A549 (cell line): ENCODE results near the gene CX3CL1. TPM values are rescaled to one million over a fixed set of nuclear protein-coding genes. Genes with fewer than 3 reads are reported as not detected.

ENCODE experiments used
- ATAC-seq, 2 experiments: fragments of 200-7000 bp in 1 of 2; fragments of >200 bp in 1 of 2; cut with Nextera tagmentation in 1 of 2; cut with Tn5 transposase in 1 of 2; 3 replicates each; pipeline versions ENCODE4 v1.8.0 to v1.9.1; 2018 to 2020; ENCODE audit warnings: mild to moderate bottlenecking in 1 of 2, moderate library complexity in 1 of 2
- CTCF ChIA-PET: fragments of 300-600 bp; sonication (Branson Sonifier 250); formaldehyde crosslinking; extraction: SDS; loops from one replicate; lab custom pipeline; 2021; ENCODE audit warnings: antibody characterized with exemption, inconsistent platforms; lab: Yijun Ruan, JAX
- POLR2A ChIA-PET: fragments of 350-600 bp; formaldehyde crosslinking; extraction: SDS; loops from one replicate; lab custom pipeline; 2021; ENCODE audit warnings: antibody characterized with exemption, inconsistent platforms; lab: Yijun Ruan, JAX
- DNase-seq, 2 experiments: peaks; one replicate each; pipeline versions ENCODE4 v3.0.0 to v3.0.0-alpha.2; 2011 to 2016; ENCODE audit warnings: low read depth in 1 of 2, low spot score in 1 of 2
- FAIRE-seq: peaks from 2 replicates; lab custom pipeline; 2011; peaks lifted over from hg19 to GRCh38; lab: Jason Lieb, UNC
- H3K27ac ChIP-seq, 2 experiments: fragments of >200 bp; sonication (Bioruptor Twin); formaldehyde crosslinking; 3 replicates each; pipeline ENCODE4 v1.5.1; 2016 to 2017
- H3K4me1 ChIP-seq: fragments of >200 bp; sonication (Bioruptor Twin); formaldehyde crosslinking; 3 replicates; pipeline ENCODE4 v1.6.1; 2016
- H3K4me2 ChIP-seq: fragments of >200 bp; sonication (Bioruptor Twin); formaldehyde crosslinking; 3 replicates; pipeline ENCODE4 v1.6.1; 2016
- H3K4me3 ChIP-seq: fragments of >200 bp; sonication (Bioruptor Twin); formaldehyde crosslinking; 3 replicates; pipeline ENCODE4 v1.5.1; 2016
- H3K9me3 ChIP-seq: fragments of >200 bp; sonication (Bioruptor Twin); formaldehyde crosslinking; 3 replicates; pipeline ENCODE4 v1.6.1; 2016
- CBX8 ChIP-seq: fragments of 200-600 bp; sonication (generic); IDR thresholded peaks from 2 replicates; pipeline ENCODE4 v1.6.1; 2016
- CEBPB ChIP-seq, 2 experiments: fragments of >200 bp in 1 of 2; sonication (Bioruptor Twin) in 1 of 2; formaldehyde crosslinking in 1 of 2; IDR thresholded peaks; 2 replicates each; pipeline ENCODE4 v1.6.1; 2012 to 2016
- CHD4 ChIP-seq: fragments of 200-600 bp; sonication (generic); IDR thresholded peaks from 2 replicates; pipeline ENCODE4 v1.6.1; 2016; ENCODE audit warnings: antibody characterized with exemption, mild to moderate bottlenecking, borderline replicate concordance
- ELK1 ChIP-seq: fragments of 150-350 bp; IDR thresholded peaks from 2 replicates; pipeline ENCODE4 v1.6.1; 2014; ENCODE audit warnings: low read depth, mild to moderate bottlenecking, low read length
- FOSB ChIP-seq: fragments of 250-450 bp; sonication (Bioruptor Pico); IDR thresholded peaks from 2 replicates; pipeline ENCODE4 v1.5.0; 2020; ENCODE audit warnings: mild to moderate bottlenecking, moderate library complexity
- FOXS1 ChIP-seq: fragments of 250-450 bp; sonication (Bioruptor Pico); IDR thresholded peaks from 2 replicates; pipeline ENCODE4 v1.5.0; 2020; ENCODE audit warnings: mild to moderate bottlenecking, moderate library complexity
- HES2 ChIP-seq: fragments of >200 bp; sonication (Bioruptor Twin); formaldehyde crosslinking; IDR thresholded peaks from 2 replicates; pipeline ENCODE4 v1.6.1; 2016
- HEYL ChIP-seq: fragments of 250-450 bp; sonication (Bioruptor Pico); IDR thresholded peaks from 2 replicates; pipeline ENCODE4 v1.8.0; 2021; ENCODE audit warnings: mild to moderate bottlenecking, moderate library complexity
- JUNB ChIP-seq: fragments of >200 bp; sonication (Bioruptor Twin); formaldehyde crosslinking; IDR thresholded peaks from 2 replicates; pipeline ENCODE4 v1.6.1; 2016
- KDM1A ChIP-seq: fragments of 200-600 bp; sonication (generic); IDR thresholded peaks from 2 replicates; pipeline ENCODE4 v1.6.1; 2016; ENCODE audit warnings: low read depth, mild to moderate bottlenecking
- MAX ChIP-seq: IDR thresholded peaks from 2 replicates; pipeline ENCODE4 v1.6.1; 2012
- MAZ ChIP-seq: fragments of 150-350 bp; IDR thresholded peaks from 2 replicates; pipeline ENCODE4 v1.6.1; 2014; ENCODE audit warnings: antibody characterized with exemption, low read depth, low read length, borderline replicate concordance
- NFE2L2 ChIP-seq: fragments of 150-350 bp; conservative IDR thresholded peaks from 2 replicates; pipeline ENCODE4 v1.6.1; 2014; ENCODE audit warnings: low read length
- NPAS2 ChIP-seq: fragments of 250-450 bp; sonication (Bioruptor Pico); IDR thresholded peaks from 2 replicates; pipeline ENCODE4 v1.8.0; 2022; ENCODE audit warnings: mild to moderate bottlenecking, moderate library complexity, borderline replicate concordance
- REST ChIP-seq: fragments of 200-600 bp; sonication (generic); IDR thresholded peaks from 2 replicates; pipeline ENCODE4 v1.6.1; 2016; ENCODE audit warnings: antibody characterized with exemption, mild to moderate bottlenecking, moderate library complexity
- RFX5 ChIP-seq: fragments of 450-650 bp; IDR thresholded peaks from 2 replicates; pipeline ENCODE4 v1.7.1; 2014; ENCODE audit warnings: antibody characterized with exemption, mild to moderate bottlenecking, moderate library complexity
- SMC3 ChIP-seq: fragments of >200 bp; sonication (Bioruptor Twin); formaldehyde crosslinking; IDR thresholded peaks from 3 replicates; pipeline ENCODE4 v1.6.1; 2018; ENCODE audit warnings: inconsistent platforms
- WGBS: methylation state at CpG from one replicate; pipeline ENCODE4 v1.1.6; 2017; ENCODE audit errors: missing lambda C conversion rate; 5-methylcytosine and 5-hydroxymethylcytosine counted together
- polyA plus RNA-seq, 4 experiments: library from polyadenylated mRNA; depleted of rRNA in 3 of 4; stranded (reverse); fragments of >200 nt; fragmentation: RNase III in 1 of 4; extraction: RNeasy Plus Mini Kit Qiagen cat#74134 plus additional on column Dnase treatment in 1 of 4; gene quantifications; 2 replicates in 3 of 4; 3 replicates in 1 of 4; pipeline ENCODE4 v1.2.3, GENCODE V29; 2011 to 2017

Gene CX3CL1
- polyA plus RNA-seq, 2 of the 4 experiments (the other 2 are of a cell fraction), result 0.08 to 0.10 TPM

- H3K4me3 ChIP-seq, result no peak overlapping the region
- DNase-seq (no peak), ATAC-seq (no peak), FAIRE-seq (no peak)
- no peak overlapping the region for H3K27ac ChIP-seq
- 74% methylated on average over 2 of the region's 2 CpGs for WGBS
- H3K4me1 ChIP-seq, result no peaks in the 10 kb centered on the region
- H3K9me3 ChIP-seq, result no peaks in the 10 kb centered on the region
- ChIA-PET CTCF (interaction anchor here (1.1 to 3.8 kb wide), 3 partner anchors 11 to 314 kb away, joined by 3 to 47 read pairs (median 4); partner anchors contain the start of gene CPNE2), POLR2A (no interaction called here)
- no peak overlapping the region for H3K4me2 ChIP-seq
- TF ChIP-seq RFX5 (no peak), KDM1A (no peak), NFE2L2 (no peak), FOXS1 (no peak), CEBPB (IDR thresholded peaks at IDR 0.05) (no peak), MAX (no peak), HES2 (no peak), NPAS2 (CRISPR knock-in tag) (no peak), JUNB (no peak), ELK1 (no peak), CHD4 (no peak), CBX8 (no peak)
Observed at GRCh38 chr16:57406881-57407280, 34.6 kb downstream of the CX3CL1 start.

- TF ChIP-seq FOSB (CRISPR knock-in tag), result no peak
- no peak for TF ChIP-seq SMC3
- no peak for TF ChIP-seq JUNB
- TF ChIP-seq HEYL (CRISPR knock-in tag), result no peak
- TF ChIP-seq CEBPB (IDR thresholded peaks at IDR 0.05), result no peak
- TF ChIP-seq KDM1A, result no peak
- no peak for TF ChIP-seq REST
- TF ChIP-seq MAZ, result no peak
- TF ChIP-seq HES2, result no peak
- TF ChIP-seq ELK1, result no peak
- WGBS, result 57% methylated on average over 5 of the region's 5 CpGs
- Histone ChIP-seq H3K4me3 (no peak overlapping the region), H3K4me1 (no peaks in the 10 kb centered on the region), H3K4me2 (no peak overlapping the region), H3K27ac (no peak overlapping the region), H3K9me3 (no peaks in the 10 kb centered on the region)
- CTCF ChIA-PET, result interaction anchor here (1.4 to 3.8 kb wide), 3 partner anchors 10 to 103 kb away, joined by 4 to 47 read pairs (median 15); no protein-coding TSS in a partner anchor
- POLR2A ChIA-PET, result no interaction called here
- ATAC-seq (no peak), DNase-seq (no peak), FAIRE-seq (no peak)
Observed at GRCh38 chr16:57407521-57408353, 35.4 kb downstream of the CX3CL1 start.
